Bronchial epithelial cell (primary cell): ENCODE data around the gene TSFM. TPM values are rescaled to one million over a fixed set of nuclear protein-coding genes. Genes with fewer than 3 reads are reported as not detected.
"Not testable (repeated sequence)": the region's sequence is repeated elsewhere in the genome, so short reads cannot be mapped to it uniquely, and the experiment has no call there.

Experiments
- DNase-seq: peaks from one replicate; pipeline ENCODE4 v3.0.0-alpha.2; 2010; ENCODE audit warnings: low read depth
- FAIRE-seq: peaks from 2 replicates; lab custom pipeline; 2011; peaks lifted over from hg19 to GRCh38; lab: Jason Lieb, UNC
- H3K27me3 ChIP-seq: 2 replicates; pipeline ENCODE4 v1.5.1; 2011; ENCODE audit warnings: low read length; ENCODE audit not compliant: control insufficient read depth, insufficient read depth
- H3K36me3 ChIP-seq: 2 replicates; pipeline ENCODE4 v1.5.1; 2011; ENCODE audit warnings: low read length; ENCODE audit not compliant: control insufficient read depth, insufficient read depth
- H3K4me3 ChIP-seq: 2 replicates; pipeline ENCODE4 v1.5.1; 2011; ENCODE audit warnings: mild to moderate bottlenecking, low read depth, low read length, control low read depth
- total RNA-seq: library from RNA; depleted of rRNA; stranded (reverse); fragments of >200 nt; gene quantifications from 2 replicates; pipeline ENCODE4 v1.2.1, GENCODE V29; 2014
- TF ChIP-seq, protein P1 (sequence below): IDR thresholded peaks from 2 replicates; pipeline ENCODE4 v1.5.1; 2011; ENCODE audit warnings: mild to moderate bottlenecking, moderate library complexity, low read length, control low read depth, inconsistent platforms; ENCODE audit not compliant: insufficient read depth, severe bottlenecking

The TSFM gene
- total RNA-seq, 1 donor from 2014 or later: 17.9 TPM

- FAIRE-seq (no peak), DNase-seq (no peak)
- Histone ChIP-seq H3K36me3 (peaks cover 3% of the 10 kb centered on the region), H3K4me3 (peak within 1 kb of the TSS; percentile 73), H3K27me3 (no peaks in the 10 kb centered on the region)
- TF ChIP-seq, protein P1, sequence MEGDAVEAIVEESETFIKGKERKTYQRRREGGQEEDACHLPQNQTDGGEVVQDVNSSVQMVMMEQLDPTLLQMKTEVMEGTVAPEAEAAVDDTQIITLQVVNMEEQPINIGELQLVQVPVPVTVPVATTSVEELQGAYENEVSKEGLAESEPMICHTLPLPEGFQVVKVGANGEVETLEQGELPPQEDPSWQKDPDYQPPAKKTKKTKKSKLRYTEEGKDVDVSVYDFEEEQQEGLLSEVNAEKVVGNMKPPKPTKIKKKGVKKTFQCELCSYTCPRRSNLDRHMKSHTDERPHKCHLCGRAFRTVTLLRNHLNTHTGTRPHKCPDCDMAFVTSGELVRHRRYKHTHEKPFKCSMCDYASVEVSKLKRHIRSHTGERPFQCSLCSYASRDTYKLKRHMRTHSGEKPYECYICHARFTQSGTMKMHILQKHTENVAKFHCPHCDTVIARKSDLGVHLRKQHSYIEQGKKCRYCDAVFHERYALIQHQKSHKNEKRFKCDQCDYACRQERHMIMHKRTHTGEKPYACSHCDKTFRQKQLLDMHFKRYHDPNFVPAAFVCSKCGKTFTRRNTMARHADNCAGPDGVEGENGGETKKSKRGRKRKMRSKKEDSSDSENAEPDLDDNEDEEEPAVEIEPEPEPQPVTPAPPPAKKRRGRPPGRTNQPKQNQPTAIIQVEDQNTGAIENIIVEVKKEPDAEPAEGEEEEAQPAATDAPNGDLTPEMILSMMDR: no peak
Observed at GRCh38 chr12:57772429-57773322, 9.9 kb upstream of the TSFM start, which contains the start of gene EEF1AKMT3. Gene EEF1AKMT3 (plus strand): TSS chr12:57772614. CDS start chr12:57772725, 111 bp downstream.

GRCh38 chr12:57774634-57775033, 8.0 kb upstream of the TSFM start:
- H3K4me3 ChIP-seq, FAIRE-seq, H3K36me3 ChIP-seq, H3K27me3 ChIP-seq, DNase-seq: not testable (repeated sequence)

GRCh38 chr12:57775044-57775443, 7.5 kb upstream of the TSFM start:
- Histone ChIP-seq H3K27me3 (no peaks in the 10 kb centered on the region), H3K36me3 (peaks cover 3% of the 10 kb centered on the region), H3K4me3 (no peak overlapping the region)
- no peak for FAIRE-seq
- DNase-seq: no peak
- TF ChIP-seq, protein P1: no peak

DNA sequence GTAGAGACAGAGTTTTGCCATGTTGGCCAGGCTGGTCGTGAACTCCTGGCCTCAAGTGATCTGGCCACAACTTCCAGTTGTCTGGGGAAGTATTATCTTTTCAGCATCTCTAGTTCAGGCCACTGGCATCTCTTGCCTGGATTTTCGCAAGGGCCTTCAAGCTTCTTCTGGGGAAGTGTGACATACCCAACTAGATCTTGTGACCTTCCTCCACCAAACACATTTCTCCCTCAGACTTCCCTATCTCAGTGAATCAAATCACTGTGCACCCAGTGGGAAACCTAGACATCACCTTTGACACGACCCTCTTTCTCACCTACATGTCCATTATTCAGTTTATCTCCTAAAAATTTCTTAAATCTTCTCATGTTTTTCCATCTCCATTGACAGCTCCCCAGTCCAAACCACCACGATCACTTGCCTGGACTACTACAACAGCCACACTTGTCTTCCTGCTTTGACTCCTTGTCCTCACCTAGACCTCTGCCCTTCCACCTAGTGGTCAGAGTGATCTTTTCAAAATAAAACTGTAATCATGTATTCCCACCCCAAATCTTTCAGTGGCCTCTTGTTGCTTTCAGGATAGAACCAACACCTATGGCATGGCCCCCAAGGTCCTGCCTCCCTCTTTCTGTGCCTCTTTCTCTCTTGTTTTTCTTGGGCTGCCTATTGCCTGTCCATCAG, 6.9 kb upstream of the TSFM start:
- Histone ChIP-seq H3K27me3 (no peaks in the 10 kb centered on the region), H3K4me3 (no peak overlapping the region), H3K36me3 (peaks cover 2% of the 10 kb centered on the region)
- TF ChIP-seq, protein P1: no peak
- FAIRE-seq: no peak
- no peak for DNase-seq

DNA sequence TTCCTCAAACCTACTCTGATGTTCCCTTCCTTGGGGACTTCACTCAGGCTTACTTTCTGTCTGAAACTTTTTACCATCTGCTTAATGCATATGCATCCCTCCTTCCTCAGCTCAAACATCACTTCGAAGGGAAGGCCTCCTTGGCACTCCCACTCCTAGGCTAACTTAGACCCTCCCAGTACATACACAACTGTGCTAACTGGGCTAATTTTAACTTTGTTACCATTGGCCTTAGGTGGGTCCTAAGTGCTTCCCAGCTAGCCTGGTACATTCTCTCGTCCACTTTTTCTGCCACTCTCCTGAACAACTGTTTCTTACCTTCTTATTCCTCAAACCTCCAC, 6.4 kb upstream of the TSFM start:
- DNase-seq: no peak
- no peaks in the 10 kb centered on the region for H3K27me3 ChIP-seq
- TF ChIP-seq, protein P1: no peak
- FAIRE-seq: no peak
- H3K36me3 ChIP-seq: no peaks in the 10 kb centered on the region
- H3K4me3 ChIP-seq: no peak overlapping the region

GRCh38 chr12:57777367-57777766, 5.2 kb upstream of the TSFM start:
- no peaks in the 10 kb centered on the region for H3K36me3 ChIP-seq
- DNase-seq (no peak), FAIRE-seq (no peak)
- TF ChIP-seq, protein P1: no peak
- H3K4me3 ChIP-seq: no peak overlapping the region
- H3K27me3 ChIP-seq: no peaks in the 10 kb centered on the region
